Caco-2 (cell line): ENCODE data around the gene KIF22. TPM values are rescaled to one million over a fixed set of nuclear protein-coding genes. Genes with fewer than 3 reads are reported as not detected.
"Not testable (repeated sequence)": the region's sequence is repeated elsewhere in the genome, so short reads cannot be mapped to it uniquely, and the experiment has no call there.

Experiments used
- BruUV-seq: library from RNA; stranded (reverse); fragments of 400-500 nt; replicated peaks from 2 replicates; lab custom pipeline; 2021; lab: Mats Ljungman, UMichigan
- CTCF ChIA-PET: fragments of 300-600 bp; sonication (Branson Sonifier 250); formaldehyde crosslinking; loops from one replicate; lab custom pipeline; 2022; ENCODE audit warnings: antibody characterized with exemption; lab: Charles Lee
- POLR2A ChIA-PET: fragments of 300-600 bp; sonication (Branson Sonifier 250); formaldehyde crosslinking; loops from one replicate; lab custom pipeline; 2022; ENCODE audit warnings: antibody characterized with exemption; lab: Charles Lee
- DNase-seq, 2 experiments: peaks; one replicate each; pipeline versions ENCODE4 v3.0.0 to v3.0.0-alpha.2; 2020 to 2022
- H3K27me3 ChIP-seq: replicated peaks from 2 replicates; pipeline ENCODE4 v1.6.0; 2011; ENCODE audit warnings: low read length; ENCODE audit not compliant: control insufficient read depth, insufficient read depth
- H3K36me3 ChIP-seq: 2 replicates; pipeline ENCODE4 v1.5.1; 2011; ENCODE audit warnings: low read length; ENCODE audit not compliant: control insufficient read depth, insufficient read depth
- H3K4me1 ChIP-seq: fragments of 250-450 bp; sonication (Bioruptor Pico); 2 replicates; pipeline ENCODE4 v1.5.1; 2020; ENCODE audit warnings: mild to moderate bottlenecking
- H3K4me3 ChIP-seq: 2 replicates; pipeline ENCODE4 v1.5.1; 2011; ENCODE audit warnings: low read depth, mild to moderate bottlenecking, control low read depth, low read length
- H3K9me3 ChIP-seq: fragments of 250-450 bp; sonication (Bioruptor Pico); 2 replicates; pipeline ENCODE4 v1.5.1; 2020; ENCODE audit warnings: mild to moderate bottlenecking, moderate library complexity
- H3K27ac Mint-ChIP-seq: one replicate; pipeline ENCODE4 v1.8.0; 2022; ENCODE audit warnings: mixed read lengths; ENCODE audit not compliant: unreplicated experiment
- H3K27me3 Mint-ChIP-seq: one replicate; pipeline ENCODE4 v1.8.0; 2022; ENCODE audit warnings: mixed read lengths; ENCODE audit not compliant: insufficient read depth, unreplicated experiment
- H3K36me3 Mint-ChIP-seq: one replicate; pipeline ENCODE4 v1.8.0; 2022; ENCODE audit warnings: mild to moderate bottlenecking, mixed read lengths; ENCODE audit not compliant: insufficient read depth, unreplicated experiment
- H3K4me1 Mint-ChIP-seq: one replicate; pipeline ENCODE4 v1.8.0; 2022; ENCODE audit warnings: low read depth, mixed read lengths; ENCODE audit not compliant: unreplicated experiment
- H3K4me3 Mint-ChIP-seq: one replicate; pipeline ENCODE4 v1.8.0; 2022; ENCODE audit warnings: mild to moderate bottlenecking, moderate library complexity, mixed read lengths; ENCODE audit not compliant: unreplicated experiment
- H3K9me3 Mint-ChIP-seq: one replicate; pipeline ENCODE4 v1.8.0; 2022; ENCODE audit warnings: mixed read lengths; ENCODE audit not compliant: unreplicated experiment
- intact Hi-C: fragments of 100-400 bp; cut with micrococcal nuclease; formaldehyde crosslinking; loops from one replicate; pipeline ENCODE4 v1.10.0; 2022; ENCODE audit not compliant: unreplicated experiment
- total RNA-seq: library from RNA; stranded (reverse); gene quantifications from 2 replicates; pipeline ENCODE4 v1.2.3, GENCODE V29; 2022
- TF ChIP-seq, protein P1 (sequence below), 2 experiments: fragments of 200-600 bp in 1 of 2; IDR thresholded peaks; 1 replicate in 1 of 2; 2 replicates in 1 of 2; pipeline versions ENCODE4 v1.5.1 to v1.8.0; 2011 to 2022; ENCODE audit warnings: antibody characterized with exemption in 1 of 2, control low read depth in 1 of 2, inconsistent platforms in 1 of 2, low read depth in 1 of 2, low read length in 1 of 2, mild to moderate bottlenecking in 1 of 2, moderate library complexity in 1 of 2; ENCODE audit not compliant: insufficient read depth in 1 of 2, severe bottlenecking in 1 of 2, unreplicated experiment in 1 of 2

The KIF22 gene
- total RNA-seq, 1 experiment from 2014 or later, result 152 TPM

- no peaks in the 10 kb centered on the region for H3K9me3 Mint-ChIP-seq
- POLR2A ChIA-PET, result no interaction called here
- H3K4me3 ChIP-seq, result no peak overlapping the region
- no peak overlapping the region for H3K4me3 Mint-ChIP-seq
- H3K27ac Mint-ChIP-seq, result peak overlapping the region; percentile 83
- no peak for DNase-seq
- H3K27me3 ChIP-seq, result no peaks in the 10 kb centered on the region
- intact Hi-C loops, result no loop called here
- peaks cover 27% of the 10 kb centered on the region for H3K4me1 Mint-ChIP-seq
- no TSS peak for BruUV-seq
- peaks cover 22% of the 10 kb centered on the region for H3K36me3 Mint-ChIP-seq
- no peaks in the 10 kb centered on the region for H3K27me3 Mint-ChIP-seq
- H3K9me3 ChIP-seq, result no peaks in the 10 kb centered on the region
- no peaks in the 10 kb centered on the region for H3K36me3 ChIP-seq
- TF ChIP-seq, protein P1, sequence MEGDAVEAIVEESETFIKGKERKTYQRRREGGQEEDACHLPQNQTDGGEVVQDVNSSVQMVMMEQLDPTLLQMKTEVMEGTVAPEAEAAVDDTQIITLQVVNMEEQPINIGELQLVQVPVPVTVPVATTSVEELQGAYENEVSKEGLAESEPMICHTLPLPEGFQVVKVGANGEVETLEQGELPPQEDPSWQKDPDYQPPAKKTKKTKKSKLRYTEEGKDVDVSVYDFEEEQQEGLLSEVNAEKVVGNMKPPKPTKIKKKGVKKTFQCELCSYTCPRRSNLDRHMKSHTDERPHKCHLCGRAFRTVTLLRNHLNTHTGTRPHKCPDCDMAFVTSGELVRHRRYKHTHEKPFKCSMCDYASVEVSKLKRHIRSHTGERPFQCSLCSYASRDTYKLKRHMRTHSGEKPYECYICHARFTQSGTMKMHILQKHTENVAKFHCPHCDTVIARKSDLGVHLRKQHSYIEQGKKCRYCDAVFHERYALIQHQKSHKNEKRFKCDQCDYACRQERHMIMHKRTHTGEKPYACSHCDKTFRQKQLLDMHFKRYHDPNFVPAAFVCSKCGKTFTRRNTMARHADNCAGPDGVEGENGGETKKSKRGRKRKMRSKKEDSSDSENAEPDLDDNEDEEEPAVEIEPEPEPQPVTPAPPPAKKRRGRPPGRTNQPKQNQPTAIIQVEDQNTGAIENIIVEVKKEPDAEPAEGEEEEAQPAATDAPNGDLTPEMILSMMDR (IDR thresholded peaks at IDR 0.05; ENCODE audit: insufficient read depth in 1 of 2, low read depth in 1 of 2, low read length in 1 of 2, severe bottlenecking in 1 of 2, unreplicated experiment in 1 of 2), result no peak
- CTCF ChIA-PET, result interaction anchor here (1.0 to 1.5 kb wide), 2 partner anchors 17 to 23 kb away, joined by 3 to 7 read pairs; no protein-coding TSS in a partner anchor
- H3K4me1 ChIP-seq, result peaks cover 54% of the 10 kb centered on the region
Observed at GRCh38 chr16:29826342-29826695, 35.8 kb downstream of the KIF22 start.

GRCh38 chr16:29830774-29831173 is 40.2 kb downstream of the KIF22 start:
- no peak for DNase-seq
- Histone ChIP-seq H3K4me3 (no peak overlapping the region), H3K9me3 (no peaks in the 10 kb centered on the region), H3K27me3 (no peaks in the 10 kb centered on the region), H3K4me1 (peaks cover 37% of the 10 kb centered on the region), H3K36me3 (0 out of 2 replicates have a peak, but pooled peaks cover 2% of the 10 kb centered on the region)
- Mint-ChIP-seq H3K27ac (peak overlapping the region; percentile 89), H3K36me3 (peaks cover 24% of the 10 kb centered on the region), H3K27me3 (no peaks in the 10 kb centered on the region), H3K4me1 (peaks cover 20% of the 10 kb centered on the region), H3K9me3 (no peaks in the 10 kb centered on the region), H3K4me3 (peak overlapping the region; percentile 59)
- no TSS peak for BruUV-seq
- TF ChIP-seq, protein P1 (IDR thresholded peaks at IDR 0.05; ENCODE audit: insufficient read depth in 1 of 2, low read depth in 1 of 2, low read length in 1 of 2, severe bottlenecking in 1 of 2, unreplicated experiment in 1 of 2), result no peak
- ChIA-PET CTCF (no interaction called here), POLR2A (no interaction called here)
- intact Hi-C loops, result no loop called here

DNA sequence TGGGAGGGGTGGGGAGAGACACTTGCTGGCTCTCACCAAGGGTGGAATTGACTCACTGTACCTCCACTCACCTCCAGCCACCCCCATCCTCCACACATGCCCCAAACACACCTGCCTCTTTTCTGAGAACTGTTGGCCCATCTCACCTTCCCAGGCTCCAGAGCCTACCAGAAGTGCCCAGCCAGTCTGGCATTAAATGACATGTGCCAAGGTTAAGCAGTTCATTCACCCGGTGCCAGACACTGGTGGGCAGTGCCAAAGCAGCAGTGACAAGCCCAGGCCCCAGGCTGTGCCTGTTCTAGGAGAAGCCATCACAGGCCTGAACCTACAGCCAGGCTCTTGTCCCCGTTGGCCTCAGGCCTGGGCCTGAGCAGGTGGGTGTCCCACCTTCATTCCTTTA is 40.9 kb downstream of the KIF22 start:
- Mint-ChIP-seq H3K36me3 (peaks cover 25% of the 10 kb centered on the region), H3K4me3 (no peak overlapping the region), H3K9me3 (no peaks in the 10 kb centered on the region), H3K4me1 (peaks cover 20% of the 10 kb centered on the region), H3K27me3 (no peaks in the 10 kb centered on the region), H3K27ac (peak overlapping the region; percentile 89)
- ChIA-PET CTCF (no interaction called here), POLR2A (no interaction called here)
- TF ChIP-seq, protein P1 (IDR thresholded peaks at IDR 0.05; ENCODE audit: insufficient read depth in 1 of 2, low read depth in 1 of 2, low read length in 1 of 2, severe bottlenecking in 1 of 2, unreplicated experiment in 1 of 2), result no peak
- no TSS peak for BruUV-seq
- peaks cover 31% of the 10 kb centered on the region for H3K4me1 ChIP-seq
- H3K9me3 ChIP-seq, result no peaks in the 10 kb centered on the region
- 0 out of 2 replicates have a peak, but pooled peaks cover 2% of the 10 kb centered on the region for H3K36me3 ChIP-seq
- no peak overlapping the region for H3K4me3 ChIP-seq
- DNase-seq, result no peak
- H3K27me3 ChIP-seq, result no peaks in the 10 kb centered on the region
- intact Hi-C loops, result no loop called here

- H3K4me3 ChIP-seq, H3K9me3 Mint-ChIP-seq, H3K27me3 ChIP-seq, H3K27me3 Mint-ChIP-seq, H3K9me3 ChIP-seq, POLR2A ChIA-PET, H3K4me3 Mint-ChIP-seq, DNase-seq, BruUV-seq, H3K36me3 ChIP-seq, intact Hi-C loops, H3K27ac Mint-ChIP-seq: not testable (repeated sequence)
- CTCF ChIA-PET, result interaction anchor here (1.2 kb wide), 1 partner anchor 9 kb away, joined by 3 read pairs; no protein-coding TSS in a partner anchor
- Mint-ChIP-seq H3K4me1 (peaks cover 14% of the 10 kb centered on the region), H3K36me3 (peaks cover 19% of the 10 kb centered on the region)
- peaks cover 21% of the 10 kb centered on the region for H3K4me1 ChIP-seq
Observed at GRCh38 chr16:29833219-29833618, 42.7 kb downstream of the KIF22 start.
